Dendritic cell treated with granulocyte-macrophage colony-stimulating factor and Interleukin-4, amounts not matched to agents 40 ng/mL and 50 ng/mL, for 4 days (primary cell): ENCODE results near the gene MCTP1.

Experiments used
- H3K27ac Mint-ChIP-seq: one replicate; pipeline ENCODE4 v1.8.0; 2022; ENCODE audit warnings: mild to moderate bottlenecking, mixed read lengths
- H3K27me3 Mint-ChIP-seq: one replicate; pipeline ENCODE4 v1.8.0; 2022; ENCODE audit warnings: mild to moderate bottlenecking, mixed read lengths
- H3K36me3 Mint-ChIP-seq: one replicate; pipeline ENCODE4 v1.8.0; 2022; ENCODE audit warnings: low read depth, mixed read lengths
- H3K4me1 Mint-ChIP-seq: one replicate; pipeline ENCODE4 v1.8.0; 2022; ENCODE audit warnings: low read depth, mixed read lengths
- H3K4me3 Mint-ChIP-seq: one replicate; pipeline ENCODE4 v1.8.0; 2022; ENCODE audit warnings: mild to moderate bottlenecking, moderate library complexity, mixed read lengths
- H3K9me3 Mint-ChIP-seq: one replicate; pipeline ENCODE4 v1.8.0; 2022; ENCODE audit warnings: mixed read lengths
- intact Hi-C: fragments of 100-400 bp; cut with micrococcal nuclease; formaldehyde crosslinking; loops from one replicate; pipeline ENCODE4 v1.15.0; 2022

Gene MCTP1

DNA sequence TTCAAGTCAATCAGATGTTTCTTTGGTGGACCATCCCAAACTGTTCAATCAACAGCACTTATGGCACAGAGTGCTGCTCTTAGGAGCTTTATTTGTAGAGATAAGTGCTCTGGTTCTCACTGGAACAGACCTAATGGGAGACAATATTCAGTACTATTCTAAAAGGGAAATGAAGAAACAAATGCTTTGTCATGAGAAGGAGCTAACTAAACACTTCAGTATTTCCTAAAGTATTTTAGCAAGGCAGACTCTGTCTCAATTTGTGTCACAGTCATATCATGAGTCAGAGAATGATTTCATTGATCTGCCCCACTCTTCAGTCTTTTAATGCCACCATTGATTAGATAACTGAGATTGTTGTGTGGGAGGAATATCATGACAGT lies 491.1 kb downstream of the MCTP1 start:
- no peak overlapping the region for H3K27ac Mint-ChIP-seq
- no peaks in the 10 kb centered on the region for H3K27me3 Mint-ChIP-seq
- H3K36me3 Mint-ChIP-seq: peaks cover 31% of the 10 kb centered on the region
- intact Hi-C loops: no loop called here
- no peaks in the 10 kb centered on the region for H3K9me3 Mint-ChIP-seq
- H3K4me1 Mint-ChIP-seq: peaks cover 14% of the 10 kb centered on the region
- no peak overlapping the region for H3K4me3 Mint-ChIP-seq

DNA sequence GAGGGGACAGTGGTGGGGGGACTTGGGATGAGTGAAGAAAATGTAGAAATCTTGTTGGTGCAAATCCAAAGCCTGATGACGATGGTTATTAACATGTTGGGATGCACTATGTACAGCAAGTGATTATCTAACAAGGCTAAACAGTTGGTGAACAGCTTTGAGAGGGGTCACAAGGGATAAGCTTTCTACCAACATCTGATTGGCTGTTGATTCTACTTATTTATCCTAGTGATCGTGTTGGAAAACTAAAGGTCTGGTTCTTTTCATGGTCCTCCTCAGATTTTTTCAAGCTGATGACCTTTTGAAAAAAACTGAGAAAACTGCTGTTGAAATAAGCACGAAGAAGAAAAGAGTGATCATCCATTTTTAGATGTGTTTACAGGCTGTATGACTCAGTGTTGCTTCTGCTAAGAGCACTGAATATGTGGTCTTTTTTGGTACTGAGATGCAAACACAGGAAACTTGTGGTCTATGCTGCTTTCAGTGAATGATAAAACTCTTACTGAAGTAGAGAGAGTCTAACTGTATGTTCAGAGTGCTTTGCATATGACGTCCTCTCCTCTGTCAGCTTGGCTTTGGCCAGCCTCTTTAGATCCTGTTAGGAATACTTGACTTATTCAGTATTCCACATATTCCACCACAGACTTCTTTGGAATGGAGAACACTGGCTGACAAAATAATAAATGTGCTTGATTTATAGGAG lies 491.6 kb downstream of the MCTP1 start:
- Mint-ChIP-seq H3K27ac (no peak overlapping the region), H3K4me3 (no peak overlapping the region), H3K9me3 (no peaks in the 10 kb centered on the region), H3K36me3 (peaks cover 33% of the 10 kb centered on the region), H3K4me1 (peaks cover 14% of the 10 kb centered on the region), H3K27me3 (no peaks in the 10 kb centered on the region)
- intact Hi-C loops: no loop called here

DNA sequence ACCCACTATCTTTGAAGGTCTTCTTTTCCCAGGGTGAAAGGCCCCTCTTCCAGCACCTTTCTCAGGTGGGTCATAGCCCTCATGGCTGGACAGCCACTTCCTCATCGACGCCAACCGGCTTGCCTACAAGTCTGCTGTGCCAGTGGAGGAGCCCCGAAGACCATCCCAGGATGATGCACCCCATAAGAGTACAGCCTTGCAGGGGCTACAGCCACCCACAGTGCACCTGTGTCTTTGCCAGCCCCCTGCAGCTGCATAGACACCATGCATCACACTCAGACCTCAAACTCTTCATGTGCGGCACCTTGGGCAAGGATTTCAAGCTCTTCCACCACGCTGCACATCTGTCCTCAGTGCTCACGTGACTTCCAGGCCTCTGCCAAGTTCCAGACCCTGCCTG lies 493.1 kb downstream of the MCTP1 start:
- intact Hi-C loops: no loop called here
- Mint-ChIP-seq H3K27ac (no peak overlapping the region), H3K27me3 (no peaks in the 10 kb centered on the region), H3K4me1 (peaks cover 14% of the 10 kb centered on the region), H3K36me3 (peaks cover 32% of the 10 kb centered on the region), H3K4me3 (no peak overlapping the region), H3K9me3 (no peaks in the 10 kb centered on the region)

DNA sequence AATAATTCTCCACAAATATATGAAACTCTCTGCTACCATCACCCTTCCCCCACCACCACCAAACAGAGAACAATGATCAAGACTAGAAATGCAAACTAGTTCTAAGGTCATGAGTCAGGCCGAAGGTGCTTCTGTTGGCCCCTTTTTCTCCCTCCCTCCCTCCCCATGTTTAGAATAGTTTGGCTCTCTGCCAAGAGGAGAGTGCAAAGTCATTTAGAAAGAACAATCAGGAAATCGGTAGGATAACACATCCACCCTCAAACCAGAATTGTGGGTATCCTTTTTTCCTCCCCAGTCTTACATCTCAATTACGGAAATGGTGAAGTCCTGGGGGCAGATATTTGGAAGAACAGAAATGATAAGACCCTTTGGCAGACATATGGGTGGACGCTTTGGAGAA lies 496.4 kb downstream of the MCTP1 start:
- Mint-ChIP-seq H3K9me3 (no peaks in the 10 kb centered on the region), H3K27me3 (no peaks in the 10 kb centered on the region), H3K27ac (no peak overlapping the region), H3K36me3 (peaks cover 22% of the 10 kb centered on the region), H3K4me3 (no peak overlapping the region), H3K4me1 (peaks cover 3% of the 10 kb centered on the region)
- intact Hi-C loops: no loop called here

DNA sequence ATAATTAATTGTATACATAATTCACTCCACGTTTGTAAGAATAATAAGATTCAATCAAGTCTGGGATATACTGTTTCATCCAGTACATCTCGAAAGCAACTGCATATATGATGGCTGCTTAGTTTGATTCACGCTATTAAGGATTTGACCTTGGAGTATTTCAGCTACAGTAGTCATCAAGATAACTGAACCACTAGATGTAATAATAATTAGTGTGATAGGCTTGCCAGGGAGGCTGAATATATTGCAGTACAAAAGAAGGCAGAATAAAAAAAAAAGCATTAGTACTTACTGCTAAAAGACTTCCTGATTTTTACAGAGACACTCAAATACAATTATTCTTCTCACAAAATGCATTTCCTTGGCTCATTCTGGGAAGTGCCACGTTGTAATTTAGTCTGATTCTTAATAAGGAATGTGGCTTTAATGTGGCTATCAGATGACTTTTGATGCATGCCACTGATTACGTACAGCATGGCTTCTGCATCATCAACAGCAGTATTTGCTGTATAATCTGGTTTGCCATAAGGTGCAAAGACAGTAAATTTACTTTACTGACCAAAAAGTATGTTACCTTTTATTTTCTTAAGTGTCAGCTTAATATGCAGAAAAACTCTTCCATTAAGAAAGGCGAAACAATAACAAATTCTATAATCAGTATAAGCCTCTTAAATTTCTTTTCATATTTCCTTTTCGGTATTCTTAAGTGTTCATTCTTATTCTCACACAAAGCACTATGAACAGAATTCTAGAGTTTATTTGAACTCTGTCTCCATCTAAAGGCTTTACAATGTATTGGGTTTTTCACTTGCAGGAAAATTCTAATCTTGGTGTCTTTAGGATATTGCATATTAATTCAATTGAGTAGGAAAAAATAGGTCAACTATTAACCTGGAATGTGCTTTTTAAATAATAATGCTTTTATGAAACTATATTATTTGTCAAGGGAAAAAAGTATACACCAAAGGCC lies 500.1 kb downstream of the MCTP1 start:
- H3K36me3 Mint-ChIP-seq: peaks cover 5% of the 10 kb centered on the region
- H3K27me3 Mint-ChIP-seq: no peaks in the 10 kb centered on the region
- no peak overlapping the region for H3K27ac Mint-ChIP-seq
- intact Hi-C loops: no loop called here
- H3K4me1 Mint-ChIP-seq: no peaks in the 10 kb centered on the region
- no peak overlapping the region for H3K4me3 Mint-ChIP-seq
- no peaks in the 10 kb centered on the region for H3K9me3 Mint-ChIP-seq

DNA sequence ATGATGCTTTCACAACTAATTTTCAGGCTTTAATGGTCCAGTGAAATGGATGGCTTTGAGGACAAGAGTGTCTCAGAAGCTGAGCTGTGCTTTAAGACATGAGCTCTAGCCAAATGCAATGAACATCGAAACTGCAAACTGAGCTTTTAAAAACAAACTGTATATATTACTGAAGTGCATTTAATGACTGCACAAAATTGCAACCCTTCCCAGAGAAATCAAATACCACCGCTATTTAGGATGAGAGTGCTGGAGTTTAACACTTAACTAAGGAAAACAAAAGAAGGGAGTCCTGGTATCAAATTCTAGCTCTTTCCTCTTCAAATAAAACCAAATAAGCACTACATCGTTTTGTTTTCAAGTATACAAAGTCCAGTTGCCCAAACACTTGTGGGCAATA lies 502.5 kb downstream of the MCTP1 start:
- no peaks in the 10 kb centered on the region for H3K27me3 Mint-ChIP-seq
- no peak overlapping the region for H3K27ac Mint-ChIP-seq

DNA sequence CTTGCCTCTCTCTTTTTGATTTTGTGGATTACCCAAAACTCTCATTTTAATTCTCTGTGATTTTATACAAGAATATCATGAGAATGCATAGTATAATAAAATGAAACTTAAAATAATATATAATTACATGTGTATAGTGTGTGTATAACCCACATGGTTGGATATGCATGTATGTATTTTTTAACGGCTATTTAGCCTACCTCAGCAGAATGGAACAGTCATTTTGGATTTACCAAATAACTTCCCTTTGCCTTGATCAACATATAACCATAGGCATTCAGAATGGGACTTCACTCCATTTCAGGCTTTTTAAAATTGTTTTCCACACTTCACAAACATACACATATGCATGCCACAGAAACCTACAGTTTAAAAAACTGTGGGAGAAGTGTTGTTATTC lies 505.2 kb downstream of the MCTP1 start:
- H3K4me3 Mint-ChIP-seq: no peak overlapping the region
- peaks cover 19% of the 10 kb centered on the region for H3K36me3 Mint-ChIP-seq
- no peaks in the 10 kb centered on the region for H3K27me3 Mint-ChIP-seq
- no peak overlapping the region for H3K27ac Mint-ChIP-seq
- intact Hi-C loops: no loop called here
- no peaks in the 10 kb centered on the region for H3K4me1 Mint-ChIP-seq
- H3K9me3 Mint-ChIP-seq: no peaks in the 10 kb centered on the region

More for the DNA sequence above, 502.5 kb downstream of the MCTP1 start:
- no peak overlapping the region for H3K4me3 Mint-ChIP-seq
- H3K4me1 Mint-ChIP-seq: no peaks in the 10 kb centered on the region
- no peaks in the 10 kb centered on the region for H3K9me3 Mint-ChIP-seq
- intact Hi-C loops: no loop called here
- H3K36me3 Mint-ChIP-seq: peaks cover 18% of the 10 kb centered on the region

DNA sequence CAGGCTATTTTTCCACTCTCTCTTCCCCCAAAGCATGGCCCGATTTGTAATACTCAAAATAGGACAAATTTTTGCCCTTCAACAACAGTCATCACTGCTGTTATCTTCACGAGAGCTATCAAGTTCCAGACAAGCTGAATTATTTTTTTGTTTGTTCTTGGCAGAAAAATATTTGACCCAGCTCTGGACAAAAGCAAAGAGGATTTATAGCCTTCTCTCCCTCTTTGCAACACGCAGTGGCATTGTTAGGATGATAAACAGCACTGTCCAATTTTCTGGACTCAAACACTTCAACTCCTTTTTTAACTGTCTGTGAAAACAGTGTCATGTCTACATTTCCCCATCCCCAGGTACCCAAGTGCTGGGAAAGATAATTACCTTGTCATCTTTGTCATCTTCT lies 506.2 kb downstream of the MCTP1 start:
- Mint-ChIP-seq H3K4me3 (no peak overlapping the region), H3K36me3 (peaks cover 20% of the 10 kb centered on the region), H3K9me3 (no peaks in the 10 kb centered on the region), H3K27ac (no peak overlapping the region), H3K27me3 (no peaks in the 10 kb centered on the region), H3K4me1 (no peaks in the 10 kb centered on the region)
- intact Hi-C loops: no loop called here

DNA sequence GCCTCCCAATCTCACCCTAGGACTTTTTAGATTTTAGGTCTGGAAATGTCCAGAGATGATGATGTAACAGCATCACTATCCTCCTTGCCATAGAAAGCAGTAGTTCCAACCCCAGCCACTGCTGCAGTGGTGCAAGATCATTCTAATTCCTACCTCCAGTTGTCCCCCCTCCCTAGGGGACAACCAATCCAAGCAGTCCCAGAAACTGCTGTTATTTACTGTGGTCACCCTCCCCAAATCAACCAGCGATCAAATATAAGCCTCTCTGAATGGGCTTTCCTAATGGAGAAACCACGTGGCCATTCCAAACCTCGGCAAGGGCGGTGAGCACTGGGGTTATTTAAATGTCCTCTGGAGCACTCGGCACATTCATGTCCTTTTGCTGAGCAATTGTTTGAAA lies 506.6 kb downstream of the MCTP1 start:
- Mint-ChIP-seq H3K4me3 (no peak overlapping the region), H3K27me3 (no peaks in the 10 kb centered on the region), H3K36me3 (peaks cover 24% of the 10 kb centered on the region), H3K27ac (no peak overlapping the region), H3K4me1 (no peaks in the 10 kb centered on the region), H3K9me3 (peaks cover 4% of the 10 kb centered on the region)
- intact Hi-C loops: no loop called here

DNA sequence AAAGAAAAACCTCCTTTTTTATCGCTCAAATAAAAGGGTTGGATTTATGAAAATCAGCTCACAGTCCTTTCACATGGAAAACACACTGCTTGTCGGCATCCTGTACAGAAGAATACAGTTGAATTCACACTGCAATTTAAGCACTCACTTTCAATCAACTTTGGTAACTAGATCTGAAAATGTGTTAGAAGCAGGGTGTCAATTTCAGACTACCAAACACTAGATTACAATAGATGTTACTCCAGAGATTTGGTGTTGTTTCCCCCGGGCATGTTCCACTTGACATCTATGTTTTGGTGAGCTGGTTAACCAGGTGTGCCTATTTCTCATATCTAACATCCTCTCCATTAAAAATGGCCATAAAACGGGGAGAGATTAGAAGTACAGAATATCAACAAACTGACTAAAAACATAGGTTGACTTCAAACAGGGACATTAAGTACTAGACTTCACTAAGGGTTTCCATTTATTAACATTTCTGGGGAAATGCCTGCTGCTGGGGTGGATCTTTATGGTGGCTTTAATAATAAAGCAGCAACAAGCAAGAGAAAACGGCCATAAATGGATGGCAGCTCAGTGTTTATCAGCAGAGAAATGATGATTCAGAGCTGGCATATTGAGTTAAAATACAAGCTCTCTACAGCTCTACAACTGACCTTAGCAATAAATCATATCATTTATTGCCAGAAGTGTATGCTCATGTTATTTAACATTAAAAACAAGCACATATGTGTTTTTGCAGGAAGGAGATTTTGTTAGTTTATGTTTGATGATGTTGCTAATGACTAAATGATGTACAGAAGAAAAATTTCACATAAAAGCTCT lies 507.6 kb downstream of the MCTP1 start:
- intact Hi-C loops: no loop called here
- H3K27ac Mint-ChIP-seq: no peak overlapping the region
- peaks cover 7% of the 10 kb centered on the region for H3K9me3 Mint-ChIP-seq
- H3K36me3 Mint-ChIP-seq: peaks cover 29% of the 10 kb centered on the region
- no peaks in the 10 kb centered on the region for H3K4me1 Mint-ChIP-seq
- no peak overlapping the region for H3K4me3 Mint-ChIP-seq
- no peaks in the 10 kb centered on the region for H3K27me3 Mint-ChIP-seq

DNA sequence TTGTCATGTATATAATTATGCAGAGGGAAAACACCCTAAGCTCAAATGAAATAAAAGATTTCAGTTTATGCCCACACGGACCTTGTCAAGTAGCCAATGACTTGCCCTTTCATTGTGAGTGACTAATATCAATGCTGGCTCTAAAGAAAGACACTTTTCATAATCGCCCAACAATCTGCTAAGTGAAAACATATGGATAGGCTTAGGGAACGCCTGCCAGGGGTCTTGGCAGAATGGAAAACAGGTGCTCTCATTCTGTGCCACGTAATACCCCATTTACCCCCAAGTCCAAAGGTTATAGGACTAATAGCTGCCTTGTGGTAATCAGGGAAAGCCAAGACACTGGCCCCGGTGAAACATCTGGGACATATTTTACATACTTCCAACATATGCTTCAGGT lies 508.7 kb downstream of the MCTP1 start:
- peaks cover 31% of the 10 kb centered on the region for H3K36me3 Mint-ChIP-seq
- no peaks in the 10 kb centered on the region for H3K4me1 Mint-ChIP-seq
- no peak overlapping the region for H3K4me3 Mint-ChIP-seq
- H3K9me3 Mint-ChIP-seq: peaks cover 7% of the 10 kb centered on the region
- H3K27me3 Mint-ChIP-seq: no peaks in the 10 kb centered on the region
- intact Hi-C loops: no loop called here
- H3K27ac Mint-ChIP-seq: no peak overlapping the region

DNA sequence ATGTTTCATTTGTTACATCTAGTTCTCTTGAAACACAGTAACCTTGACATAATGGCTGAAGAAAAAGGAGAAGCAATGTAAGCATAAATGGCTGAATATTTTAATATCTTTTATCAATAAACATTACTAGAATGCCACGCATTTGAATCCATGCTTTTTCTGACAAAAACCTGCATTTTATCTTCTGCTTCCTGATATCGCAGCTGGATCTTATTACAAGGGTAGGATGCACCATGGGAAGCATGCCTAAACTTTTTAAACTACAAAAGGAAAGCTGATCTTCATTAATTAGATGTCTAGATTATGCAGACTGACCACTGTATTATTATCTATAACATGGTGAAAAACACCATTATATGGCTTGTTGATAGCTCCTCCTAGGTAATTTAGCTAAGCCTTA lies 509.8 kb downstream of the MCTP1 start:
- peaks cover 31% of the 10 kb centered on the region for H3K36me3 Mint-ChIP-seq

DNA sequence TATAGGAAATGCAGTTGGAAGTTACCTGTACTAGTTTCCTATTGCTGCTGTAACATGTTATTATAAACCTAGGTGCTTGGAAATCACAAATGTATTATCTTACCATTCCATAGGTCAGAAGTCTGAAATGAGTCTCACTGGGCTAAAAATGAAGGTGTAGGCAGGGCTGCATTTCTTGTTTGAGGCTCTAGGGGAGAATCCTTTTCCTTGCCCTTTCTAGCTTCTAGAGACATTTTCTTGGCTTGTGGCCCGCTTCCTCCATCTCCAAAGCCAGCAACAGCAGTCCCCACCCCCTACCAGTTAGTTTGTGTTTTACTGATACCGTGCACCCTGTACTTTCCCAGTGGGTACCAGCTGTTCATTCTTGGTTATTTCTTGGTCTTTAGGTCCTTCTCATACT lies 513.2 kb downstream of the MCTP1 start:
- H3K4me3 Mint-ChIP-seq: no peak overlapping the region
- H3K9me3 Mint-ChIP-seq: peaks cover 7% of the 10 kb centered on the region
- H3K27me3 Mint-ChIP-seq: no peaks in the 10 kb centered on the region
- no peak overlapping the region for H3K27ac Mint-ChIP-seq
- H3K4me1 Mint-ChIP-seq: no peaks in the 10 kb centered on the region
- intact Hi-C loops: no loop called here
- peaks cover 12% of the 10 kb centered on the region for H3K36me3 Mint-ChIP-seq

More for the DNA sequence above, 509.8 kb downstream of the MCTP1 start:
- intact Hi-C loops: no loop called here
- no peak overlapping the region for H3K27ac Mint-ChIP-seq
- H3K4me1 Mint-ChIP-seq: no peaks in the 10 kb centered on the region
- H3K9me3 Mint-ChIP-seq: peaks cover 7% of the 10 kb centered on the region
- H3K4me3 Mint-ChIP-seq: no peak overlapping the region
- H3K27me3 Mint-ChIP-seq: no peaks in the 10 kb centered on the region

DNA sequence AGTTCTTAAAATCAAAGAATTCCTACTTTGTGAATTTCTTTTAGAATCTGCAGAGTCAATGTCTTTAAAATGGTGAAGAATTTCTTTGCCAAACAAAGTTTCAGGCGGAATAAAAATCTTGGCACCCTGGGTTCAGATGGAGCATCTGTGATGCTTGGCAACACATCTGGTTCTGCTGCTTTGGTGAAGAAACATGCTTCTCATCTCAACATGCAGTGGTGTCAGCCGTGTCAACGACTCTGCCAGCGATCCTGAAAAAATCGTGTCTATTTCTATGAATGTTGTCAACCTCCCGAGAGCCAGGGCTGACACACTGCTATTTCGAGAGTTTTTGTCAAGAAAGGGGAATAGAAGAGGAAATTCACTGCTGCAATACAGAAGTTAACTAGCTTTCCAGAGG lies 514.9 kb downstream of the MCTP1 start:
- no peak overlapping the region for H3K27ac Mint-ChIP-seq
- H3K36me3 Mint-ChIP-seq: peaks cover 21% of the 10 kb centered on the region
- no peak overlapping the region for H3K4me3 Mint-ChIP-seq
- peaks cover 7% of the 10 kb centered on the region for H3K9me3 Mint-ChIP-seq
- no peaks in the 10 kb centered on the region for H3K4me1 Mint-ChIP-seq
- intact Hi-C loops: no loop called here
- H3K27me3 Mint-ChIP-seq: no peaks in the 10 kb centered on the region
